ENCODE data around the gene NIPA2.

The NIPA2 gene

GRCh38 chr15:22866079-22866478, 27.6 kb downstream of the NIPA2 start:
- Mint-ChIP-seq H3K4me1 (no peaks in the 10 kb centered on the region), H3K4me3 (no peak overlapping the region), H3K9me3 (no peaks in the 10 kb centered on the region), H3K27ac (no peak overlapping the region), H3K27me3 (no peaks in the 10 kb centered on the region)
- DNase-seq (no peak), ATAC-seq (no peak)

- H3K27ac Mint-ChIP-seq, result peak overlapping the region; percentile 19 to 78
- no peaks in the 10 kb centered on the region for H3K27me3 Mint-ChIP-seq
- DNase-seq, result no peak
- ATAC-seq, result no peak
- no peaks in the 10 kb centered on the region for H3K4me1 Mint-ChIP-seq
- no peaks in the 10 kb centered on the region for H3K9me3 Mint-ChIP-seq
- H3K4me3 Mint-ChIP-seq, result no peak overlapping the region
These were observed 29.4 kb downstream of the NIPA2 start for GRCh38 chr15:22867886-22868285.

- Mint-ChIP-seq H3K27ac (no peak overlapping the region), H3K4me3 (no peak overlapping the region), H3K27me3 (no peaks in the 10 kb centered on the region), H3K4me1 (no peaks in the 10 kb centered on the region), H3K9me3 (no peaks in the 10 kb centered on the region)
- ATAC-seq (no peak), DNase-seq (no peak)
These were observed 30.0 kb downstream of the NIPA2 start for GRCh38 chr15:22868495-22868894.

- no peak for ATAC-seq
- no peaks in the 10 kb centered on the region for H3K9me3 Mint-ChIP-seq
- no peak for DNase-seq
- no peak overlapping the region for H3K4me3 Mint-ChIP-seq
- H3K4me1 Mint-ChIP-seq, result no peaks in the 10 kb centered on the region
- H3K27me3 Mint-ChIP-seq, result no peaks in the 10 kb centered on the region
- H3K27ac Mint-ChIP-seq, result no peak overlapping the region
These were observed 30.5 kb downstream of the NIPA2 start for GRCh38 chr15:22868928-22869327.

GRCh38 chr15:22869856-22870255, 31.4 kb downstream of the NIPA2 start:
- Mint-ChIP-seq H3K27ac (no peak overlapping the region), H3K4me1 (no peaks in the 10 kb centered on the region), H3K27me3 (no peaks in the 10 kb centered on the region), H3K9me3 (no peaks in the 10 kb centered on the region), H3K4me3 (no peak overlapping the region)
- ATAC-seq (no peak), DNase-seq (no peak)

- H3K4me3 Mint-ChIP-seq, result no peak overlapping the region
- no peaks in the 10 kb centered on the region for H3K9me3 Mint-ChIP-seq
- H3K27me3 Mint-ChIP-seq, result no peaks in the 10 kb centered on the region
- no peak for DNase-seq
- no peaks in the 10 kb centered on the region for H3K4me1 Mint-ChIP-seq
- ATAC-seq, result no peak
- H3K27ac Mint-ChIP-seq, result peak overlapping the region in 1 of 2 donors; percentile 23
These were observed 32.4 kb downstream of the NIPA2 start for GRCh38 chr15:22870865-22871264.

GRCh38 chr15:22871481-22872086, 33.1 kb downstream of the NIPA2 start:
- no peaks in the 10 kb centered on the region for H3K27me3 Mint-ChIP-seq
- peak overlapping the region in 1 of 2 donors; percentile 77 for H3K27ac Mint-ChIP-seq
- no peak for DNase-seq
- no peak overlapping the region for H3K4me3 Mint-ChIP-seq
- no peaks in the 10 kb centered on the region for H3K9me3 Mint-ChIP-seq
- ATAC-seq, result no peak
- H3K4me1 Mint-ChIP-seq, result no peaks in the 10 kb centered on the region

GRCh38 chr15:22872936-22873701, 34.7 kb downstream of the NIPA2 start:
- Mint-ChIP-seq H3K4me3 (no peak overlapping the region), H3K27ac (no peak overlapping the region), H3K27me3 (no peaks in the 10 kb centered on the region), H3K4me1 (no peaks in the 10 kb centered on the region), H3K9me3 (no peaks in the 10 kb centered on the region)
- no peak for DNase-seq
- ATAC-seq, result no peak

- H3K4me3 Mint-ChIP-seq, result no peak overlapping the region
- no peaks in the 10 kb centered on the region for H3K4me1 Mint-ChIP-seq
- H3K27ac Mint-ChIP-seq, result no peak overlapping the region
- H3K9me3 Mint-ChIP-seq, result no peaks in the 10 kb centered on the region
- ATAC-seq (no peak), DNase-seq (no peak)
- H3K27me3 Mint-ChIP-seq, result no peaks in the 10 kb centered on the region
These were observed 35.4 kb downstream of the NIPA2 start for GRCh38 chr15:22873841-22874240.

- H3K4me3 Mint-ChIP-seq, result no peak overlapping the region
- H3K9me3 Mint-ChIP-seq, result no peaks in the 10 kb centered on the region
- DNase-seq (no peak), ATAC-seq (no peak)
- H3K27ac Mint-ChIP-seq, result peak overlapping the region in 1 of 2 donors; percentile 77
- no peaks in the 10 kb centered on the region for H3K27me3 Mint-ChIP-seq
- H3K4me1 Mint-ChIP-seq, result no peaks in the 10 kb centered on the region
These were observed 35.8 kb downstream of the NIPA2 start for GRCh38 chr15:22874256-22874655.

- no peak for DNase-seq
- H3K4me3 Mint-ChIP-seq, result no peak overlapping the region
- no peak overlapping the region for H3K27ac Mint-ChIP-seq
- no peaks in the 10 kb centered on the region for H3K9me3 Mint-ChIP-seq
- no peak for ATAC-seq
- H3K27me3 Mint-ChIP-seq, result no peaks in the 10 kb centered on the region
- H3K4me1 Mint-ChIP-seq, result no peaks in the 10 kb centered on the region
These were observed 36.5 kb downstream of the NIPA2 start for GRCh38 chr15:22874966-22875365.

- ATAC-seq (no peak), DNase-seq (no peak)
- no peaks in the 10 kb centered on the region for H3K27me3 Mint-ChIP-seq
- H3K4me3 Mint-ChIP-seq, result no peak overlapping the region
- H3K27ac Mint-ChIP-seq, result no peak overlapping the region
- no peaks in the 10 kb centered on the region for H3K9me3 Mint-ChIP-seq
- H3K4me1 Mint-ChIP-seq, result peaks cover 5% of the 10 kb centered on the region
These were observed 38.7 kb downstream of the NIPA2 start for GRCh38 chr15:22877117-22877516.

- Mint-ChIP-seq H3K27me3 (no peaks in the 10 kb centered on the region), H3K4me1 (peaks cover 5% of the 10 kb centered on the region), H3K9me3 (no peaks in the 10 kb centered on the region), H3K27ac (no peak overlapping the region), H3K4me3 (no peak overlapping the region)
- DNase-seq (no peak), ATAC-seq (no peak)
These were observed 39.1 kb downstream of the NIPA2 start for GRCh38 chr15:22877607-22878006.

GRCh38 chr15:22878103-22878502, 39.6 kb downstream of the NIPA2 start:
- no peak for DNase-seq
- peaks cover 5% of the 10 kb centered on the region for H3K4me1 Mint-ChIP-seq
- no peak overlapping the region for H3K4me3 Mint-ChIP-seq
- H3K27me3 Mint-ChIP-seq, result no peaks in the 10 kb centered on the region
- H3K9me3 Mint-ChIP-seq, result no peaks in the 10 kb centered on the region
- ATAC-seq, result no peak
- H3K27ac Mint-ChIP-seq, result peak overlapping the region in 1 of 2 donors; percentile 74

- no peak for DNase-seq
- peaks cover 11% of the 10 kb centered on the region for H3K4me1 Mint-ChIP-seq
- H3K9me3 Mint-ChIP-seq, result no peaks in the 10 kb centered on the region
- no peaks in the 10 kb centered on the region for H3K27me3 Mint-ChIP-seq
- H3K27ac Mint-ChIP-seq, result no peak overlapping the region
- no peak for ATAC-seq
- no peak overlapping the region for H3K4me3 Mint-ChIP-seq
These were observed 41.9 kb downstream of the NIPA2 start for GRCh38 chr15:22880068-22880980.

All from stimulated activated naive CD8-positive, alpha-beta T cell treated with anti-CD3 and anti-CD28 coated beads, Interleukin-15, amount 100 ng/mL, for 72 hours (primary cell).